GM03348 (cell line): ENCODE data around the gene AP1M1.

Experiments used
- DNase-seq: peaks from one replicate; pipeline ENCODE4 v3.0.0; 2012; ENCODE audit warnings: low spot score

AP1M1 gene

DNA sequence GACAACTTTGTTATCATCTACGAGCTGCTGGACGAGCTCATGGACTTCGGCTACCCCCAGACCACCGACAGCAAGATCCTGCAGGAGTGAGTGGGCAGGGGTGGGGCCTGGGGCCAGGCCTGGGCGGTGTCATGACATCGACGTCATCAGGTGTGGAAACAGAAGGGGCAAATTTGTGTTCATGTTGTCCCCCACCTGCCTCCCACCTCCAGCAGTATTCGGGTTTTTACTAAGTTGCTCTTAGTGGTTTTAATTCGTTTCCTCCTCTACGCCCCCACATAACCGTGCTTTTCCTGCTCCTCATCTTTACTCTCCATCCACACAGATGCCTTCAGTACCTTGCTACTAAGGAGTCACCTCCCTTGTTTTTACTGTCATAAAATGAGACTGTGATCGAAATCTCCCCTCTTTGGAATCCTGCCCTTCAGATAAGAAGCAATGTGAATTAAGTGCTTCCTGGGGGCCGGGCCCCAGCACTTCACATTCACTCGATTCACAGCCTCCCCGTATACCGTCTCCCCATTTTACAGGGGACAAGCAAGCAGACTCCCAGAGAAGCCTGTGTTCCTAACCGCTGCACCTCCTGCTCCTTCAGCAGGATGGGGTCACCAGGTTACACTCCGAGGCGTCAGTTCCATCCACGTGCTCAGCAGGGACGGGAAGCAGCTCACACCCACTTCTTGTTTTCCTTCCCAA, 10.5 kb downstream of the AP1M1 start:
- DNase-seq, result no peak

DNA sequence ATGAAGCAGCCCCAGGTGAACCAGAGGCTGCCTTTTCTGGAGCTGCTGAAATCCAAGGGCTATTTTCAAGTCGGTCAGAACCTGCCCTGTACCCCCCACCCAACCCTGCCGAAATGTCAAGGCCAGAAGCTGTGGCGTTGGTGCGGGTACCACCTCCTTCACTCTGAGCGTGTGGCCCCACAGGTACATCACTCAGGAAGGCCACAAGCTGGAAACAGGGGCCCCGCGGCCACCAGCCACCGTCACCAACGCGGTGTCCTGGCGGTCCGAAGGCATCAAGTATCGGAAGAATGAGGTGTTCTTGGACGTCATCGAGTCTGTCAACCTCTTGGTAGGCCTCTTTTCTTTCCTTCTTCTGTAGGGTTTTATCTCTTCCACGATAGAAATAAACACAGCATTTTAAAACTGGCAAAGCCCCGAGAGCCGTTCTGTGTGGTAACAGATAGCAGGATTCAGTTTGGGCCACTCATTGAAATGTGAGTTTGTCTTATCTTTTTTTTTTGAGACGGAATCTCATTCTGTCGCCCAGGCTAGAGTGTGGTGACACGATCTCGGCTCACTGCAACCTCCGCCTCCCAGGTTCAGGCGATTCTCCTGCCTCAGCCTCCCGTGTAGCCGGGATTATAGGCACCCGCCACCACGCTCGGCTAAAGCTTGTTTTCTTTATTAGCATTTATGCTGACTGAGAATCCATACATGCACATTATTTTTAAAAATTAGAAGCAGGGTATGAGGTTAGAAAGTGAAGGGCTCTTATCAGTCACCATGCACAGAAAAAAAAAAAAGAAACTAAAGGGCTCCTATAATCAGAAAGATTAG, 11.3 kb downstream of the AP1M1 start:
- DNase-seq, result no peak

- no peak for DNase-seq
These were observed 12.5 kb downstream of the AP1M1 start for GRCh38 chr19:16210168-16210567.

- DNase-seq, result no peak
These were observed 15.4 kb downstream of the AP1M1 start for GRCh38 chr19:16213076-16213475.

DNA sequence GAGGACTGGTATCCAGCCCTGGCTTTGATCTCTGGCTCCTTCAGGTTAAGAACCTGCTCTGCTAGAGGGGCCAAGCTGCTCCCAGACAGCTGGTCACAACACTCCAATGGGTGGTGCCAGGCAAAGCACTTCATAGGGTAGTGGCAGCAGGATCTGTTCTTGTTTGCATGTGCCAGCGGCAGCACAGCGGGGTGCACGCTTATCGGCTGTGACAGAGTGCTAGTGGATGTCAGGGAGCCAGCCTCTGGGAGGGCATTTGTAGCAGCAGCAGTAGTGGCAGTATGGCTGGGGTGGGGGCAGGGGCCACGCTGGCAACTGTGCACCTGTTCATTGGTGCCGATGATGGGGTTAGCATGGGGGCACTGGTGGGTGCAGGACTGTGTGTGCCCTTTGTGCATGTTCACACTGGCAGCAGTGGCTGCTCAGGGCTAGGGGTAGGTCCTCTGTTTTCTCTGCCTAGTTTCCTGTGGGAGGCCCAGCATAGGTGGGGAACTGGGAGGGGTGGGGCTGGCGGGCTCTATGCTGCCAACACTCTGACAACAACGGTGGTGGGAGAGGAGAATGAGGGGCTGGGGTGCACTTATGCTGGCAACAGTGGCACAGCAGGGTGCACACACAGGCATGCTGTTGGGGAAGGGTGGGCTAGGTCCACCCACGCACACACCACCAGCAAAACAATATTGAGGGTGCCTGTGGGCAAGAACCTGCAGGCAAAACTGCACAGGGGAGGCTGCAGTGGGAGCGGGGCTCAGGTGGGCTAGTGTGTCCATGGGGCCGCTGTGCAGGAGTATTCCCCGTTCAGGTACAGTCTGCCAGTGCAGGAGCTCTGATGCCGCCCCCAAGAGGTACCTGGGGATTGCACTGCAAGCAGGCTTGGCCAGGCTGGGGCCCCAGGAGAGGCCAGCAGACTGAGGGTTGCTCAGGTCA, 19.3 kb downstream of the AP1M1 start:
- no peak for DNase-seq

DNA sequence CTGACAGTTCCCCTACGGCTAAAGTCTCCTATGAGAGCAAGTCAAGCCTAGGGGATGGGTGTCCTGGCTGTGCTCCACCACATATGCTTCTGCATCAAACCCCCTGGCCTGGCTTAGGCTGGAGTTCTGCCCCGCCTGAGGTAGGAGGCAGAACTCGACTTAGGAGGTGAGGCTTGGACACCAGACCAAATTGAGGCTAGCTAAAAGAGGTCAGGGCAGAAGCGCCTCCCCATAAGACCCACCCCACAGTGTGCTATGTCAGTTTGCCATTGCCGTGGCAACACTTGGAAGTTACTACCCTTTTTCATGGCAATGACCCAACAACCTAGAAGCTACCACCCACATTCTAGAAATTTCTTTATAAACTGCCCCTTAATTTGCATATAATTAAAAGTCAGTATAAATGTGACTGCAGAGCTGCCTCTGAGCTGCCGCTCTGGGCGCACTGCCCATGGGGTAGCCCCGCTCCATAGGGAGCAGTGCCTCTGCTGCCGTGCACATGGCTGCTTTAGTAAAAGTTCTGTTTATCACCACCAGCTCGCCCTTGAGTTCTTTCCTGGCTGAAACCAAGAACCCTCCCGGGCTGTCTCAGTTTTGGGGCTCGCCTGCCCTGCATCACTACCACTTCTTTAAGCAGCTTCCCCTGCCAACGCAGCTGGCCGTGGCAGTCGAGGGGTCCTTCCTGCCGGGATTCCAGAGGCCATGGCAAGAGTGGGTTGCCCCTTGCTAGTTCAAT, 20.2 kb downstream of the AP1M1 start:
- no peak for DNase-seq

DNA sequence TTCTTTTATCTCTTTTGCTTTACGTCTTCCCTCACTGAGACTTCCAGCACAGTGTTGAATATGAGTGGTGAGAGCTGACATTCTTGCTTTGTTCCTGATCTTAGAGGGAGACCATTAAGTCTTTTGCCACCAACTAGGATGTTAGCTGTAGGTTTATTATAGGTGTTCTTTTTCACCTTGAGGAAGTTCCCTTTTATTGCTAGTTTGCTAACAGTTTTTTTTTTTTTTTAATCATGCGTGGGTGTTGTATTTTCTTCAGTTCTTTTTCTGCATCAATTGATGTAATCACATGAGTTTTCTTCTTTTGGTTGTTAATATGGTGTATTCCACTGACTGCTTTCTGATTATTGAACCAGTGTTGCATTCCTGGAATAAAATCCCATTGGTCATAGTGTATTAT, 21.1 kb downstream of the AP1M1 start:
- DNase-seq, result no peak

- DNase-seq, result no peak
These were observed 25.1 kb downstream of the AP1M1 start for GRCh38 chr19:16222806-16223205.

- no peak for DNase-seq
These were observed 26.0 kb downstream of the AP1M1 start for GRCh38 chr19:16223746-16224145.

GRCh38 chr19:16224293-16225045, 26.8 kb downstream of the AP1M1 start:
- DNase-seq, result no peak

DNA sequence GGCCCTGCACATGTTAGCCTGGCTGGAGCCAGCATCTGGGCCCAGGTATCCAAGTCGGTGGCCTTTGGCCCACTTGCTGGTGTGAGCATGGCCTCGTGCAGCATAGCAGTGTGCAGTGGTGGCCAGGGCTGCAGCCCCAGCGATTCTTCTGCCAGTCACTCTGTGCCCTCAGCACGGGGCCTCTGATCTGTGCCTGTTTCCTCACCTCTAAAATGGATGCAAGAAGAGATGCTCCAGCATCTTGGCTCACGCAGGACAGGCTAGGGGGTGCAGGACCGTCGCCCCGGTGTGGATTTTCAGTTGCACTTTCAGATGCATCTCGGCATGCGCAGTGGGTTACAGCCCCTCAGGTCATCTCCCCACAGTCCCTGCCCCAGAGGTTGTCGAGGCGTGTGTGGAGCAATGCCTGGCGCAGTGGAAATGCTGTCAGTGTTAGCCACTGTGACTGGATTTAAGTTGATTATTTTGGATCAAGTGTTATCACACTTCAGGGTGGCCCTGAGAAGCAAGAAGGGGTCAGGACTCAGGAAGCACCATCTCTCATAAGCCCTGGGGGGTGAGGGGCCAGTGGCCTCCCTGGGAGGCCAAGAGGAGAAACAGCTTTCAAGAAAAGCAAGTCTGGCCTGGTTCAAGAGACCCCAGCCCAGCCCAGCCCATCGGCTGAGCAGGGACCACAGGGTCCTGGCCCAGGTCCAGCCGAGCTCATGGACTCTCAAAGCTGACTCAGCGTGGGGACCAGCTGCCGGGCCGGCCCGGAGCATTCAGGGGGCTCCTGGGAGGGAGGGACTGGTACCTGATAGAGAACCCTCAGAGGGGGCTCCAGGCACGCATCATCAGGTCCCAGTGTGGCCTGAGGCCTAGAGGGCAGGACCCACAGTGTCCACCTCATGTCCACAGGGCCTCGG, 27.8 kb downstream of the AP1M1 start:
- DNase-seq, result no peak

DNA sequence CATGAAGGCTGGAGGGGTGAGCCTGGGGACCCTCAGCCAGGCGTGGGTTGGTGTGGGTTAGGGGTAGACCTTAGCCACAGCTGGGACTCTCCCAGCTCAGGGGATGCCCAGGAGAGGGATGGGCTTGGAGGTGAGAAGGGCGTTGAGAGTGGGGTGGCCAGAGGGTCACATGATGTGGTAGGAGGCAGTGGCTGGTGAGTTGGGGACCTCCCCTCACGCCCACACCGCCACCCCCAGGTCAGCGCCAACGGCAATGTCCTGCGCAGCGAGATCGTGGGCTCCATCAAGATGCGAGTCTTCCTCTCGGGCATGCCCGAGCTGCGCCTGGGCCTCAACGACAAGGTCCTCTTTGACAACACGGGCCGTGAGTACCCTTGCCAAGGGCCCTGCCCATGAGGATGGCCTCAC, 28.5 kb downstream of the AP1M1 start:
- no peak for DNase-seq

- no peak for DNase-seq
These were observed 29.4 kb downstream of the AP1M1 start for GRCh38 chr19:16226878-16227836.

DNA sequence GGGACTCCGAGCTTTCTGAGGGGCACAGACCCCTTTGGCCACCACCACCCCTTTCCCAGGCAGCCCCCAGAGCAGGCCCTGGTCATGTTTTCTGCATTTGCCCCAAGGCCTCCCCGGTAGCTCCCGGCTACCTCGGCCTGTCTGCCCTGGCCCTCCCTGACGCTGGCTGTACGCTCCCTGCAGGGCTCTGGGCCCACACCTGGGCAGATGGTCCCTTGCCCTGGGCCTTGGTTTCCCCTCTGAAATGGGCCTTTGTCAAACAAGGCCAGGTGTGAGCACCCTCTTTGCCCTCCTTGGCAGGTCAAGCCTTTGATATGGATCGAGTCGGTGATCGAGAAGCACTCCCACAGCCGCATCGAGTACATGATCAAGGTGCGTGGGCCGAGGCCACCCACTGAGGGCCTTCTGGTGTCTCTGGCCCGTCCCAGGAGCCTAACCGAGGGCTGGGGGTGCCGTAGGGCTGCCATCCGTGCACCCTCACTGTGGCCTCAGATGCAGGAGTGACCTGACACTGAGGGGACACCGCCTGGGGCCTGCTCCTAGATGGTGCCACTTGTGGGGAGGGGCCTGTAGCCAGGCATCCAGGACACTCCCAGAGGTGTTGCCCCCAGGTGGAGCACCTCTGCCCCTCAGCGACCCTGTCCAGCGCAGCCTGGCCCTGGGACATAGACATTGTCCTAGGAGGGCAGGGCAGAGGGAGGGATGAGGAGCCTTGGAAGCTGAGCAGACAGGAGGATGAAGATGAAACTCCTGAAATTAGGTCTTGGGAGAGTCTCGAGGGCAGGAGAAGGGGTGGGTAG, 30.3 kb downstream of the AP1M1 start:
- DNase-seq, result no peak

DNA sequence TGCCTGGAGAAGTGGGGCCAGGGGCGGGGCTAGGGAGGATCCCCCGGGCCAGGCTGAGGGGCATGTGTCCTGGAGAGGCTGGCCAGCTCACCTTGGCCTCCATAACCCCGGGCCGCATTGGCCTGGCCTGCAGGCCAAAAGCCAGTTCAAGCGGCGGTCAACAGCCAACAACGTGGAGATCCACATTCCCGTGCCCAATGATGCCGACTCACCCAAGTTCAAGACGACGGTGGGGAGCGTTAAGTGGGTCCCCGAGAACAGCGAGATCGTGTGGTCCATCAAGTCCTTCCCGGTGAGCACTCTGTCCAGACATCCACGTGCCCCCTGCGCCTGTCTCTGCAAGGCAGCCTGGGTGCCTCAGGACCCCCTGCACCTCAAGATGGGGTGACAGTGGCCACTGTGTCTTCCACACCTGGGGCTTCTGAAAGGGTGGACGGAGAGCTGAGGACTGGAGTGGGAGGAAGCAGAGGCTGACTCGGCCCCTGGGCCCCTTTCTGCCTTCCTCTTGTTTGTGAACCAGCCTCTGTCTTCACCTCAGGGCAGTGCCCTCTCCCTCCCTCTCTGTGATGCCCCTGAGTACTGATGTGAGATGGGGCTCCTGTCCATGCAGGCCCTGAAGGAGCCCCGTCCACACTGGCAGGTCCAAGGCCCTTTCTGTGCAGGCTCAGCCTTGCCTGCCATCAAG, 31.1 kb downstream of the AP1M1 start:
- DNase-seq, result no peak

GRCh38 chr19:16229322-16229641, 31.6 kb downstream of the AP1M1 start:
- DNase-seq, result no peak

- DNase-seq, result no peak
These were observed 34.4 kb downstream of the AP1M1 start for GRCh38 chr19:16232127-16232526.

GRCh38 chr19:16232568-16232967, 34.9 kb downstream of the AP1M1 start:
- no peak for DNase-seq
